HEK293 (cell line): ENCODE data around the gene HOXA3.

ENCODE experiments used
- GFI1B ChIP-seq: fragments of 450-650 bp; formaldehyde crosslinking; IDR thresholded peaks from 2 replicates; pipeline ENCODE4 v1.5.1; 2016; ENCODE audit warnings: missing biosample characterization, missing genetic modification characterization
- GLI2 ChIP-seq: fragments of 450-650 bp; formaldehyde crosslinking; IDR thresholded peaks from 2 replicates; pipeline ENCODE4; 2017; ENCODE audit warnings: missing biosample characterization, missing genetic modification characterization, low read depth, borderline replicate concordance
- KLF1 ChIP-seq: fragments of 450-650 bp; formaldehyde crosslinking; IDR thresholded peaks from 2 replicates; pipeline ENCODE4 v1.5.1; 2016; ENCODE audit warnings: missing biosample characterization, missing genetic modification characterization
- KLF16 ChIP-seq: fragments of 450-650 bp; formaldehyde crosslinking; IDR thresholded peaks from 2 replicates; pipeline ENCODE4 v1.5.1; 2017; ENCODE audit warnings: missing biosample characterization, missing genetic modification characterization
- MYNN ChIP-seq: fragments of 450-650 bp; formaldehyde crosslinking; IDR thresholded peaks from 2 replicates; pipeline ENCODE4 v1.5.1; 2016; ENCODE audit warnings: missing biosample characterization, missing genetic modification characterization, borderline replicate concordance
- OVOL3 ChIP-seq: fragments of 450-650 bp; formaldehyde crosslinking; IDR thresholded peaks from 2 replicates; pipeline ENCODE4 v1.5.1; 2016; ENCODE audit warnings: missing biosample characterization, missing genetic modification characterization
- PRDM1 ChIP-seq: fragments of 450-650 bp; formaldehyde crosslinking; IDR thresholded peaks from 2 replicates; pipeline ENCODE4; 2016; ENCODE audit warnings: missing biosample characterization, missing genetic modification characterization
- RBAK ChIP-seq: fragments of 450-650 bp; formaldehyde crosslinking; IDR thresholded peaks from 2 replicates; pipeline ENCODE4 v1.5.1; 2016; ENCODE audit warnings: missing biosample characterization, missing genetic modification characterization
- SP3 ChIP-seq: fragments of 450-650 bp; formaldehyde crosslinking; IDR thresholded peaks from 2 replicates; pipeline ENCODE4 v1.5.1; 2016; ENCODE audit warnings: missing biosample characterization, missing genetic modification characterization
- SP7 ChIP-seq: fragments of 450-650 bp; formaldehyde crosslinking; IDR thresholded peaks from 2 replicates; pipeline ENCODE4 v1.5.1; 2016; ENCODE audit warnings: missing biosample characterization, missing genetic modification characterization
- WT1 ChIP-seq: fragments of 450-650 bp; formaldehyde crosslinking; IDR thresholded peaks from 2 replicates; pipeline ENCODE4 v1.5.1; 2016; ENCODE audit warnings: missing biosample characterization, missing genetic modification characterization
- ZBTB20 ChIP-seq: fragments of 450-650 bp; formaldehyde crosslinking; IDR thresholded peaks from 2 replicates; pipeline ENCODE4 v1.5.1; 2016; ENCODE audit warnings: missing biosample characterization, missing genetic modification characterization
- ZNF2 ChIP-seq: fragments of 450-650 bp; formaldehyde crosslinking; IDR thresholded peaks from 2 replicates; pipeline ENCODE4 v1.5.1; 2016; ENCODE audit warnings: missing biosample characterization, missing genetic modification characterization
- ZNF266 ChIP-seq: fragments of 450-650 bp; formaldehyde crosslinking; IDR thresholded peaks from 2 replicates; pipeline ENCODE4 v1.5.1; 2016; ENCODE audit warnings: missing biosample characterization, missing genetic modification characterization, low read depth
- ZNF335 ChIP-seq: fragments of 450-650 bp; formaldehyde crosslinking; conservative IDR thresholded peaks from 2 replicates; pipeline ENCODE4 v1.5.1; 2016; ENCODE audit warnings: missing biosample characterization, missing genetic modification characterization
- ZNF394 ChIP-seq: fragments of 450-650 bp; formaldehyde crosslinking; IDR thresholded peaks from 2 replicates; pipeline ENCODE4 v1.5.1; 2016; ENCODE audit warnings: missing biosample characterization, missing genetic modification characterization, mild to moderate bottlenecking, moderate library complexity, borderline replicate concordance
- ZNF48 ChIP-seq: fragments of 450-650 bp; formaldehyde crosslinking; IDR thresholded peaks from 2 replicates; pipeline ENCODE4 v1.5.1; 2016; ENCODE audit warnings: missing biosample characterization, missing genetic modification characterization
- ZNF529 ChIP-seq: fragments of 450-650 bp; formaldehyde crosslinking; IDR thresholded peaks from 2 replicates; pipeline ENCODE4 v1.5.1; 2017; ENCODE audit warnings: missing genetic modification characterization, missing biosample characterization; ENCODE audit not compliant: insufficient replicate concordance
- ZNF555 ChIP-seq: fragments of 450-650 bp; formaldehyde crosslinking; conservative IDR thresholded peaks from 2 replicates; pipeline ENCODE4 v1.5.1; 2017; ENCODE audit warnings: missing biosample characterization, mild to moderate bottlenecking, missing genetic modification characterization, inconsistent platforms
- ZNF585B ChIP-seq: fragments of 450-650 bp; formaldehyde crosslinking; IDR thresholded peaks from 2 replicates; pipeline ENCODE4 v1.5.1; 2016; ENCODE audit warnings: missing biosample characterization, missing genetic modification characterization
- ZNF596 ChIP-seq: fragments of 450-650 bp; IDR thresholded peaks from 2 replicates; pipeline ENCODE4 v1.5.0; 2018; ENCODE audit warnings: missing biosample characterization, mild to moderate bottlenecking, missing genetic modification characterization, moderate library complexity
- ZNF610 ChIP-seq: fragments of 450-650 bp; formaldehyde crosslinking; IDR thresholded peaks from 2 replicates; pipeline ENCODE4 v1.5.1; 2016; ENCODE audit warnings: missing biosample characterization, missing genetic modification characterization, borderline replicate concordance
- ZNF624 ChIP-seq: fragments of 450-650 bp; formaldehyde crosslinking; IDR thresholded peaks from 2 replicates; pipeline ENCODE4 v1.5.1; 2017; ENCODE audit warnings: missing biosample characterization, missing genetic modification characterization
- ZNF626 ChIP-seq: fragments of 450-650 bp; sonication (Bioruptor Pico); formaldehyde crosslinking; IDR thresholded peaks from 2 replicates; pipeline ENCODE4 v1.5.1; 2018; ENCODE audit warnings: missing biosample characterization, missing genetic modification characterization, inconsistent platforms
- ZNF670 ChIP-seq: fragments of 450-650 bp; formaldehyde crosslinking; IDR thresholded peaks from 2 replicates; pipeline ENCODE4 v1.5.1; 2016; ENCODE audit warnings: missing biosample characterization, missing genetic modification characterization, low read depth
- TF ChIP-seq, protein P1 (sequence below): fragments of 450-650 bp; formaldehyde crosslinking; IDR thresholded peaks from 2 replicates; pipeline ENCODE4 v1.5.1; 2016; ENCODE audit warnings: missing biosample characterization, missing genetic modification characterization
- TF ChIP-seq, protein P2 (sequence below): fragments of 450-650 bp; formaldehyde crosslinking; IDR thresholded peaks from 2 replicates; pipeline ENCODE4 v1.5.1; 2016; ENCODE audit warnings: missing biosample characterization, missing genetic modification characterization

Gene HOXA3

DNA sequence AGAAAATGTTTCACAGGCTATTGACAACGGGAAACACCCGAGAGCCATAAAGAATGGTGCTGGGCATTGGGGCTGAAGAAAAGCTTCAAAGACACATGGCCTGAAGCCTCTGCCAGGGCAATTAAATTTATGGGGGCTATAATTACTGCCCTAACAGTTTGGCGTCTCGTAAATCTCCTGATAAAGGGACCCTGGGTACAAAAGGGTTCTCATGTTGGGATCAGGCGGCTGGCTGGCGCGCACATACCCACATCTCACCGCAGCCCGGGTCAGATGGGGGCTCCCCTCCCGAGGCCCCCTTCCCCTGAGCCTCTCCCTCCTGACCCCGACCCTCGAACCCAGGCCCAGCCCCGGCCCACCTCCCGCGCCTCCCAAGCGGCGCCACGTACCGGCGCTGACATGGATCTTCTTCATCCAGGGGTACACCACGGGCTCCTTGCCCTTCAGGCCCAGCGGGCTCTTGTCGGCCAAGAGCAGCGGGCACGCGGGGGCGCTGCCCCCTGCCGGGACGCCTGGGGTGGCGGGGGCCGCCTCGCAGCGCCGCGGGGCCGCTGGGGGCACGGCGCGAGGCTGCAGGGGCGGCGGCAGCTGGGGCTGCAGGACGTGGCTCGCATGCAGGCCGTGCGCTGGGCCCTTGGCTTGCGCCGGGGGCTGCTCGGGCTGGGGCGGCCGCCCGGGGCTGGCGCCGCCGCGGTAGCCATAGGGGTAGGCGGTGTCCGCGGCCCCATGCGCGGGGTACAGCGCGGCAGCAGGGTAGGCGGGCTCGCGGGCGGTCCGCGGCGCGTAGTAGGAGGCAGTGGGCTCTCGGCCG lies 22.4 kb downstream of the HOXA3 start (continued):
- TF ChIP-seq KLF16 (tag by site-specific recombination) (0 out of 2 replicates have a peak, but pooled peaks have one; percentile 49), SP3 (tag by site-specific recombination) (no peak), OVOL3 (peak; percentile 41), ZNF670 (tag by site-specific recombination) (no peak), ZNF48 (tag by site-specific recombination) (no peak), WT1 (tag by site-specific recombination) (peak; percentile 62; the same call in 1 of the 2 replicates), GFI1B (tag by site-specific recombination) (0 out of 2 replicates have a peak, but pooled peaks have one; percentile 20), ZNF610 (tag by site-specific recombination) (0 out of 2 replicates have a peak, but pooled peaks have one; percentile 24), SP7 (tag by site-specific recombination) (peak; percentile 97), ZNF624 (tag by site-specific recombination) (no peak), GLI2 (tag by site-specific recombination) (peak; percentile 57; the same call in 1 of the 2 replicates), ZBTB20 (no peak), KLF1 (tag by site-specific recombination) (no peak), ZNF394 (tag by site-specific recombination) (no peak), RBAK (tag by site-specific recombination) (no peak), PRDM1 (tag by site-specific recombination) (no peak), ZNF626 (tag by site-specific recombination) (no peak), ZNF596 (tag by site-specific recombination) (0 out of 2 replicates have a peak, but pooled peaks have one; percentile 20), ZNF335 (peak; percentile 84), ZNF529 (no peak), ZNF555 (tag by site-specific recombination) (no peak), ZNF2 (tag by site-specific recombination) (no peak), MYNN (no peak), ZNF266 (tag by site-specific recombination) (no peak), ZNF585B (tag by site-specific recombination) (no peak)
- TF ChIP-seq, protein P1, sequence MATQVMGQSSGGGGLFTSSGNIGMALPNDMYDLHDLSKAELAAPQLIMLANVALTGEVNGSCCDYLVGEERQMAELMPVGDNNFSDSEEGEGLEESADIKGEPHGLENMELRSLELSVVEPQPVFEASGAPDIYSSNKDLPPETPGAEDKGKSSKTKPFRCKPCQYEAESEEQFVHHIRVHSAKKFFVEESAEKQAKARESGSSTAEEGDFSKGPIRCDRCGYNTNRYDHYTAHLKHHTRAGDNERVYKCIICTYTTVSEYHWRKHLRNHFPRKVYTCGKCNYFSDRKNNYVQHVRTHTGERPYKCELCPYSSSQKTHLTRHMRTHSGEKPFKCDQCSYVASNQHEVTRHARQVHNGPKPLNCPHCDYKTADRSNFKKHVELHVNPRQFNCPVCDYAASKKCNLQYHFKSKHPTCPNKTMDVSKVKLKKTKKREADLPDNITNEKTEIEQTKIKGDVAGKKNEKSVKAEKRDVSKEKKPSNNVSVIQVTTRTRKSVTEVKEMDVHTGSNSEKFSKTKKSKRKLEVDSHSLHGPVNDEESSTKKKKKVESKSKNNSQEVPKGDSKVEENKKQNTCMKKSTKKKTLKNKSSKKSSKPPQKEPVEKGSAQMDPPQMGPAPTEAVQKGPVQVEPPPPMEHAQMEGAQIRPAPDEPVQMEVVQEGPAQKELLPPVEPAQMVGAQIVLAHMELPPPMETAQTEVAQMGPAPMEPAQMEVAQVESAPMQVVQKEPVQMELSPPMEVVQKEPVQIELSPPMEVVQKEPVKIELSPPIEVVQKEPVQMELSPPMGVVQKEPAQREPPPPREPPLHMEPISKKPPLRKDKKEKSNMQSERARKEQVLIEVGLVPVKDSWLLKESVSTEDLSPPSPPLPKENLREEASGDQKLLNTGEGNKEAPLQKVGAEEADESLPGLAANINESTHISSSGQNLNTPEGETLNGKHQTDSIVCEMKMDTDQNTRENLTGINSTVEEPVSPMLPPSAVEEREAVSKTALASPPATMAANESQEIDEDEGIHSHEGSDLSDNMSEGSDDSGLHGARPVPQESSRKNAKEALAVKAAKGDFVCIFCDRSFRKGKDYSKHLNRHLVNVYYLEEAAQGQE, result no peak
- TF ChIP-seq, protein P2, sequence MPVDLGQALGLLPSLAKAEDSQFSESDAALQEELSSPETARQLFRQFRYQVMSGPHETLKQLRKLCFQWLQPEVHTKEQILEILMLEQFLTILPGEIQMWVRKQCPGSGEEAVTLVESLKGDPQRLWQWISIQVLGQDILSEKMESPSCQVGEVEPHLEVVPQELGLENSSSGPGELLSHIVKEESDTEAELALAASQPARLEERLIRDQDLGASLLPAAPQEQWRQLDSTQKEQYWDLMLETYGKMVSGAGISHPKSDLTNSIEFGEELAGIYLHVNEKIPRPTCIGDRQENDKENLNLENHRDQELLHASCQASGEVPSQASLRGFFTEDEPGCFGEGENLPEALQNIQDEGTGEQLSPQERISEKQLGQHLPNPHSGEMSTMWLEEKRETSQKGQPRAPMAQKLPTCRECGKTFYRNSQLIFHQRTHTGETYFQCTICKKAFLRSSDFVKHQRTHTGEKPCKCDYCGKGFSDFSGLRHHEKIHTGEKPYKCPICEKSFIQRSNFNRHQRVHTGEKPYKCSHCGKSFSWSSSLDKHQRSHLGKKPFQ, result peak; percentile 47; the same call in 1 of the 2 replicates
- TF ChIP-seq, all 188 proteins: peak for 39
